ENCODE results near the gene RNF17. TPM values are rescaled to one million over a fixed set of nuclear protein-coding genes. Genes with fewer than 3 reads are reported as not detected.

Gene RNF17
- total RNA-seq, 4 donors from 2014 or later = 0.23 TPM; not detected in 3

- H3K4me3 ChIP-seq = no peak overlapping the region
- intact Hi-C loops (cut with DNase I; ENCODE audit: low total_unique reads) (no loop called here), in situ Hi-C loops (cut with MboI; ENCODE audit: low sequenced_read_pairs in 4 of 4) (no loop called here)
- no peak for DNase-seq
- no peaks in the 10 kb centered on the region for H3K36me3 ChIP-seq
- no peaks in the 10 kb centered on the region for H3K9me3 ChIP-seq
- ATAC-seq = no peak
- no peak for TF ChIP-seq POLR2A (IDR thresholded peaks at IDR 0.05)
- no peak for TF ChIP-seq CTCF (IDR thresholded peaks at IDR 0.05 in 4 of 5, conservative IDR thresholded peaks at IDR 0.05 in 1 of 5)
- H3K4me1 ChIP-seq = no peaks in the 10 kb centered on the region
- no peak overlapping the region for H3K27ac ChIP-seq
- H3K27me3 ChIP-seq = no peaks in the 10 kb centered on the region
Measured at GRCh38 chr13:24740014-24740890, 23.7 kb upstream of the RNF17 start.

- no peak overlapping the region for H3K4me3 ChIP-seq
- H3K36me3 ChIP-seq = no peaks in the 10 kb centered on the region
- ATAC-seq = no peak
- H3K27ac ChIP-seq = no peak overlapping the region
- intact Hi-C loops (cut with DNase I; ENCODE audit: low total_unique reads) (no loop called here), in situ Hi-C loops (cut with MboI; ENCODE audit: low sequenced_read_pairs in 4 of 4) (no loop called here)
- H3K9me3 ChIP-seq = no peaks in the 10 kb centered on the region
- no peaks in the 10 kb centered on the region for H3K4me1 ChIP-seq
- peaks cover 0 to 3% (median 0%) of the 10 kb centered on the region in 3 donors for H3K27me3 ChIP-seq
- no peak for DNase-seq
- TF ChIP-seq POLR2A (IDR thresholded peaks at IDR 0.05) (no peak), CTCF (IDR thresholded peaks at IDR 0.05 in 4 of 5, conservative IDR thresholded peaks at IDR 0.05 in 1 of 5) (no peak)
Measured at GRCh38 chr13:24741016-24741662, 22.8 kb upstream of the RNF17 start.

GRCh38 chr13:24741791-24742190 is 22.2 kb upstream of the RNF17 start:
- DNase-seq (no peak), ATAC-seq (no peak)
- no peak overlapping the region for H3K4me3 ChIP-seq
- TF ChIP-seq POLR2A (IDR thresholded peaks at IDR 0.05) (no peak), CTCF (IDR thresholded peaks at IDR 0.05 in 4 of 5, conservative IDR thresholded peaks at IDR 0.05 in 1 of 5) (no peak)
- intact Hi-C loops (cut with DNase I; ENCODE audit: low total_unique reads) = no loop called here
- H3K4me1 ChIP-seq = peaks cover 0 to under 1% of the 10 kb centered on the region in 2 donors
- no peak overlapping the region for H3K27ac ChIP-seq
- H3K9me3 ChIP-seq = no peaks in the 10 kb centered on the region
- no peaks in the 10 kb centered on the region for H3K36me3 ChIP-seq
- H3K27me3 ChIP-seq = peaks cover 0 to 9% (median 4%) of the 10 kb centered on the region in 3 donors
- in situ Hi-C loops (cut with MboI; ENCODE audit: low sequenced_read_pairs in 4 of 4) = no loop called here

GRCh38 chr13:24742294-24742693 is 21.7 kb upstream of the RNF17 start:
- in situ Hi-C loops (cut with MboI; ENCODE audit: low sequenced_read_pairs in 4 of 4) = no loop called here

More at GRCh38 chr13:24742294-24742693, 21.7 kb upstream of the RNF17 start:
- H3K36me3 ChIP-seq = no peaks in the 10 kb centered on the region
- peaks cover 0 to 14% (median 9%) of the 10 kb centered on the region in 3 donors for H3K27me3 ChIP-seq
- DNase-seq (no peak), ATAC-seq (no peak)
- no peaks in the 10 kb centered on the region for H3K9me3 ChIP-seq
- no peak for TF ChIP-seq POLR2A (IDR thresholded peaks at IDR 0.05)
- TF ChIP-seq CTCF (IDR thresholded peaks at IDR 0.05 in 4 of 5, conservative IDR thresholded peaks at IDR 0.05 in 1 of 5) = no peak
- H3K4me1 ChIP-seq = peaks cover 0 to 3% of the 10 kb centered on the region in 2 donors
- no peak overlapping the region for H3K27ac ChIP-seq
- no peak overlapping the region for H3K4me3 ChIP-seq
- intact Hi-C loops (cut with DNase I; ENCODE audit: low total_unique reads) = no loop called here

Measured in gastrocnemius medialis (tissue), 4 donors.